ENCODE measurements around the gene CHST3. TPM values are rescaled to one million over a fixed set of nuclear protein-coding genes. Genes with fewer than 3 reads are reported as not detected.

Gene CHST3
- total RNA-seq, 4 donors from 2014 or later = 15.7 to 33.0 (median 20.6) TPM

DNA sequence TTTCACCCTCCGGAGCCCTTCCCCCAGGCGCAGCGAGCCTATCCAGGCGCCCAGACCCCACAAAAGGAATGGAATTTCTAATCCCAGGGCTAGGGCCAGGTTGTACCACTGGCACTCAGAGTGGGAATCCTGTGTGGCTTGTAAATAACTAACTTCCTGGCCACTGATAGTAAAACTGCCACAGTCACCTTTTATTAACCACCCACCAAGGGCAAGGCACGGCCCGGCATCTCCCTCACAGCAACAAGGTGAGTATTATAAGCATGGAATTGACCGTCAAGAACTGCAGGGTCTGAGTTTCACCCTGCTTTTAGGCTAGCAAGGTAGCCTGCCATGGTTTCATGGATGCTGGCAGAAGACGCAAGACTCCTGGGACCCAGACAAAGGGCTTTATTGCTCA, 73.1 kb downstream of the CHST3 start:
- TF ChIP-seq POLR2A (IDR thresholded peaks at IDR 0.05) = no peak
- TF ChIP-seq, protein P1, sequence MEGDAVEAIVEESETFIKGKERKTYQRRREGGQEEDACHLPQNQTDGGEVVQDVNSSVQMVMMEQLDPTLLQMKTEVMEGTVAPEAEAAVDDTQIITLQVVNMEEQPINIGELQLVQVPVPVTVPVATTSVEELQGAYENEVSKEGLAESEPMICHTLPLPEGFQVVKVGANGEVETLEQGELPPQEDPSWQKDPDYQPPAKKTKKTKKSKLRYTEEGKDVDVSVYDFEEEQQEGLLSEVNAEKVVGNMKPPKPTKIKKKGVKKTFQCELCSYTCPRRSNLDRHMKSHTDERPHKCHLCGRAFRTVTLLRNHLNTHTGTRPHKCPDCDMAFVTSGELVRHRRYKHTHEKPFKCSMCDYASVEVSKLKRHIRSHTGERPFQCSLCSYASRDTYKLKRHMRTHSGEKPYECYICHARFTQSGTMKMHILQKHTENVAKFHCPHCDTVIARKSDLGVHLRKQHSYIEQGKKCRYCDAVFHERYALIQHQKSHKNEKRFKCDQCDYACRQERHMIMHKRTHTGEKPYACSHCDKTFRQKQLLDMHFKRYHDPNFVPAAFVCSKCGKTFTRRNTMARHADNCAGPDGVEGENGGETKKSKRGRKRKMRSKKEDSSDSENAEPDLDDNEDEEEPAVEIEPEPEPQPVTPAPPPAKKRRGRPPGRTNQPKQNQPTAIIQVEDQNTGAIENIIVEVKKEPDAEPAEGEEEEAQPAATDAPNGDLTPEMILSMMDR (IDR thresholded peaks at IDR 0.05) = no peak
- intact Hi-C loops (cut with DNase I; ENCODE audit: low total_unique reads) = no loop called here
- 86 to 92% methylated on average over 8 of the region's 8 CpGs for WGBS, 2 donors
- no peak overlapping the region for H3K4me3 ChIP-seq (ENCODE audit: low read depth, poor library complexity, severe bottlenecking)
- no peak for DNase-seq (ENCODE audit: low spot score in 2 of 2)

DNA sequence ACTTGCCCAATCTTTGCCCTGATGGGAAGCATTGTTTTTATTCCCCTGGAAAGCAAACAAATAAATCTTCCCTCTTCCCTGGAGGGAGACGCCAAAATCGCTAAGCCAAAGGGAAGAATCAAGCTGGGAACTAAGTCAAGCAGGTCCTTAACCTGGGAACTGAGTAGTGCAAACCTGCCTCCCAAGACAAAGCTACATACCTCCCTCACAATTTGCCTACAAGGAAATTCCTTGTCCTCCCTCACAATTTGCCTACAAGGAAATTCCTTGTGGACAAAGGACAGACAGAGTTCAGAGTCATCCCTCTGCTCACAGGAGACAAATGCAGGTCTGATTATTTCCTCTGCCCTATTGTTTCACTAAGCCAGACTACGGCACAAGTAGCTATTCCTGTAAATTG, 73.6 kb downstream of the CHST3 start:
- TF ChIP-seq, protein P1 (IDR thresholded peaks at IDR 0.05) = no peak
- no peak for TF ChIP-seq POLR2A (IDR thresholded peaks at IDR 0.05)
- DNase-seq (ENCODE audit: low spot score in 2 of 2) = no peak
- WGBS, 2 donors = 64 to 81% methylated on average over 3 of the region's 3 CpGs
- intact Hi-C loops (cut with DNase I; ENCODE audit: low total_unique reads) = no loop called here
- no peak overlapping the region for H3K4me3 ChIP-seq (ENCODE audit: low read depth, poor library complexity, severe bottlenecking)

DNA sequence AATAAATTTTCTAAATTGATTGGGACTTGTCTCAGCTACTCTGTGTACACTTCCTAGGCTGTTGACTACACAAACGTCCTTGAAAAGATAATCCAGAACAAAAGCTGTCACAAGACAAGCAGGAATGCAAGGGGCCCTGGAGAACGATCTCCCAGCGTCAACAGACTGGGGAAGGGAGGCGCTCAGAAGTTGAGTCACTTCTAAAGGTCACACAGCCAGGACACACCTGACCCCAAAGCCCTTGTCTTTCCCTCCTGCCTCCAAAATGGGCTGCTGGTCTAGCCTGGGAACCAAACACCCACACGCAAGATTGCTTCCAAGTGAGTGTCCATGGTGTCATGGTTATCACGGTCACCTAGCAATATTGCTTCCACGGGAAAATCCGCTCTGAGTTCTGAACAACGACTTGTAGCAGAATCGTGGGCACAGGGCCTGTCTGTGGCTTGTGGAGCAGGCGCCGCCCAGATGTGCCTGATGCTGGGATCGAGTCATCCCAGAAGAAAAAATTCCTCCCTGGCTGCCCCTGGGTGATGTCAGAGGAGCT, 74.3 kb downstream of the CHST3 start:
- no peak for DNase-seq (ENCODE audit: low spot score in 2 of 2)
- H3K4me3 ChIP-seq (ENCODE audit: low read depth, poor library complexity, severe bottlenecking) = no peak overlapping the region
- intact Hi-C loops (cut with DNase I; ENCODE audit: low total_unique reads) = no loop called here
- TF ChIP-seq, protein P1 (IDR thresholded peaks at IDR 0.05) = no peak
- no peak for TF ChIP-seq POLR2A (IDR thresholded peaks at IDR 0.05)
- WGBS, 2 donors = 51 to 54% methylated on average over 13 of the region's 13 CpGs

DNA sequence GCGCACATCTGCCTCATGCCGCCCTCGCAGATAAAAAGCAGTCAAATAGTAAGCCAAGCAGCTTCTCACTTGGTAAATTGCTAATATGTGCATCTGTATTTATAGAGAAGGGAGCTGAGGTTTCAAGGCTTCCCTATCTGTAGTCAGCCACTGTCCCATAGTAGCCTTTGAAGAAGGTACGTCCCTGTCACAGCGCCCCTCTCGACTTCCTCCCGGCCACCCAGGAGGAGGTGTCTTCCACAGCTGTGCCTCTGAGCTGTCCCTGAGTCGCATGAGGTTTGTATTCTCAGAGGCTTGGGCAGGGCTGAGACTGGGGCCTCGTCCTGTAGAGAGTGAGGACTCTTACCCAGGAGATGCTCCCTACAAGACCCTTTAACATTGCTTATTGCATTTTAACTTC, 75.2 kb downstream of the CHST3 start:
- intact Hi-C loops (cut with DNase I; ENCODE audit: low total_unique reads) = no loop called here

DNA sequence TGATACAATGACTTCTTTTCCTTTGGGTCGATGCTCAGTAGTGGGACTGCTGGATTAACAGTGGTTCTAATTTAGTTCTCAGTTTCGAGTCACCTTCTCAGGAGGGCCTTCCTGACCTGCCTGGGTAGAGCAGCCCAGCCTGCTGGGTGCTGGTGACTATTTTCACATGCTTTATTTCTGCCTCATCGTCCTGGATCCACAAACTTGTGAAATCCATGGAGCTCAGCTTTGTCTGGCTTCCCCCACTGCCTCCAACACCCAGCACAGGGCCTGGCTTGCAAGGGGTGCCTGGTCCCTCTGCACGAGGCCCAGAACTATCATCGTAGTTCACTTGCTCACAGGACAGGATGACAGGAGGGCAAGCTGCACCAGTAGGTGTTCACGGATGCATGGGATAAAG, 77.3 kb downstream of the CHST3 start:
- TF ChIP-seq, protein P1 (IDR thresholded peaks at IDR 0.05) = no peak
- TF ChIP-seq POLR2A (IDR thresholded peaks at IDR 0.05) = no peak
- WGBS, 2 donors = 85 to 88% methylated on average over 6 of the region's 6 CpGs
- intact Hi-C loops (cut with DNase I; ENCODE audit: low total_unique reads) = no loop called here
- no peak for DNase-seq (ENCODE audit: low spot score in 2 of 2)
- no peak overlapping the region for H3K4me3 ChIP-seq (ENCODE audit: low read depth, poor library complexity, severe bottlenecking)

More for the DNA sequence above, 75.2 kb downstream of the CHST3 start:
- H3K4me3 ChIP-seq (ENCODE audit: low read depth, poor library complexity, severe bottlenecking) = no peak overlapping the region
- TF ChIP-seq, protein P1 (IDR thresholded peaks at IDR 0.05) = no peak
- no peak for TF ChIP-seq POLR2A (IDR thresholded peaks at IDR 0.05)
- no peak for DNase-seq (ENCODE audit: low spot score in 2 of 2)
- WGBS, 2 donors = 80 to 86% methylated on average over 9 of the region's 9 CpGs

Measured in lower leg skin (tissue), 4 donors.